ENCODE results near the gene ANXA6.

The ANXA6 gene

GRCh38 chr5:151098768-151099121, 58.8 kb downstream of the ANXA6 start:
- TF ChIP-seq CTCF (conservative IDR thresholded peaks at IDR 0.05), result no peak
- H3K27ac ChIP-seq, result no peak overlapping the region

GRCh38 chr5:151097820-151098767, 59.5 kb downstream of the ANXA6 start:
- H3K27ac ChIP-seq, result no peak overlapping the region
- no peak for TF ChIP-seq CTCF (conservative IDR thresholded peaks at IDR 0.05)

- H3K27ac ChIP-seq, result no peak overlapping the region
- no peak for TF ChIP-seq CTCF (conservative IDR thresholded peaks at IDR 0.05)
These were observed 60.5 kb downstream of the ANXA6 start for GRCh38 chr5:151097061-151097460.

GRCh38 chr5:151096001-151096373, 61.6 kb downstream of the ANXA6 start:
- no peak for TF ChIP-seq CTCF (conservative IDR thresholded peaks at IDR 0.05)
- no peak overlapping the region for H3K27ac ChIP-seq

GRCh38 chr5:151095341-151096000, 62.1 kb downstream of the ANXA6 start:
- no peak overlapping the region for H3K27ac ChIP-seq
- no peak for TF ChIP-seq CTCF (conservative IDR thresholded peaks at IDR 0.05)

- no peak for TF ChIP-seq CTCF (conservative IDR thresholded peaks at IDR 0.05)
- no peak overlapping the region for H3K27ac ChIP-seq
These were observed 62.7 kb downstream of the ANXA6 start for GRCh38 chr5:151094852-151095245.

- H3K27ac ChIP-seq, result no peak overlapping the region
- no peak for TF ChIP-seq CTCF (conservative IDR thresholded peaks at IDR 0.05)
These were observed 63.3 kb downstream of the ANXA6 start for GRCh38 chr5:151094030-151094851.

Data from VCaP (cell line).